Measurements from ENCODE around the gene DHCR24. TPM values are rescaled to one million over a fixed set of nuclear protein-coding genes. Genes with fewer than 3 reads are reported as not detected.

Gene DHCR24
- total RNA-seq (2014; rRNA removed; shearing (Covaris generic)), result 453 and 530 TPM in 2 replicates
- 124 and 128 TPM in 2 replicates for polyA plus RNA-seq (2016; fragmentation: Nextera tagmentation; extraction: Ambion mirVana)
- long read RNA-seq, full-length matches to known transcripts, result 4 of 21 reads
- long read RNA-seq, partial matches to known transcripts, result 0 of 21 reads
- long read RNA-seq, other reads (novel, unspliced or antisense), result 17 of 21 reads

DNA sequence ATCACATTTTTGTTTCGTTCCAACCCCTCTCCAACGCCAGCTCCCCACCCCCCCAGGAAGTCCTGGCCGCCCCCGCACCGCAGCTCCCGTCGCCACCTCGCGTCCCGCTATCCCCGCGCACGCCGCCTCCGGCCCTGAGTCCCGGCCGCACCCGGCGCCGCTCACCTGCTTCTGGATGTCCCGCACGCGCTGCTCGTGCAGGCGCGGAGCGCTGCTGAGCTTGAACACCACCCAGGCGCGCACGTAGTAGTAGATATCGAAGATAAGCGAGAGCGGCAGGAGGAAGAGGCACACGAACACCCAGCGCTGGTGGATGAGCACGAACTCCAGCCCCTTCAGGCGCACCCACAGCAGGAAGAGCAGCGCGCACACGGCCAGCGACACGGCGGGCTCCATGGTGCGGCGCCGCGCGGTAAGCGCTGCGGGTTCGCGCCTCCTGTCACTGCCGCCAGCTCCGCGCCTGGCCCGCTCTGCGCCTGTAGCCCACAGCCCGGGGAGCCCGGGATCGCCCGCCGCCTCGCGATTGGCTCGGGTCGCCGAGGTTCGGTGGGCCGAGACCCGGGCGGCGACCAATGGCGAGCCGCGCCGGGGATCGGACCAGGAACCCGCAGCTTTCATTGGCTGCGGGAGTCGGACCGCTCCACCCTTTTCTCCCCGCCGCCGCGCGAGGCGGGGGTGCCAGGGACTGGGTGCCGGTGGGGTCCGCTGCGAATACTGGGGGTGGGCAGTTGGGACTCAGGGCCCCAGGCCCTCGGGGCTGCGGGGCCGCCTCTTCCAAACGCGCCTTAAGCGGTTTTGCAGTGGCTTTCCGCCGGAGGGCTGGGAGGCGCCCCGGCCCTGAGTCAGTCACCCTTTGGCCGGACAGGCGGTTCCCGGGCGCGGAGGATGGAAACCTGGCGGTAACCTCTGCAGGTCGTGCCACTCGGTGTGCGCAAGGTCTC, at the start of gene DHCR24:
TSS of gene DHCR24 (minus strand) at position 472 of the 941 bp plus-strand sequence. CDS start at position 396, 76 bp downstream.
- peaks cover 45% of the 10 kb centered on the region for H3K36me3 Mint-ChIP-seq (ENCODE audit: low read depth)
- Histone ChIP-seq H3F3A (replicated peaks; ENCODE audit: low read depth) (no peaks in the 10 kb centered on the region; the same call in 1 of the 2 replicates), H3K27ac (ENCODE audit: low read depth) (peak within 1 kb of the TSS; percentile 94), H3K36me3 (ENCODE audit: insufficient read depth) (peaks cover 32% of the 10 kb centered on the region), H3K27me3 (ENCODE audit: insufficient read depth) (no peaks in the 10 kb centered on the region), H4K20me1 (replicated peaks; ENCODE audit: insufficient read depth) (peaks cover 44% of the 10 kb centered on the region), H2AFZ (peak within 1 kb of the TSS; percentile 57; the same call in 1 of the 2 replicates), H3K79me2 (replicated peaks; ENCODE audit: insufficient read depth) (peaks cover 50% of the 10 kb centered on the region), H3K4me2 (peak within 1 kb of the TSS; percentile 98), H3K4me1 (ENCODE audit: insufficient read depth) (peaks cover 41% of the 10 kb centered on the region), H3K9me2 (ENCODE audit: insufficient read depth) (no peaks in the 10 kb centered on the region), H3K4me3 (peak within 1 kb of the TSS; percentile 97)
- peak within 1 kb of the TSS; percentile 93 for H3K27ac Mint-ChIP-seq
- peaks cover 11% of the 10 kb centered on the region for H3K27me3 Mint-ChIP-seq (ENCODE audit: insufficient read depth, low read depth, poor library complexity)
- peaks cover 44% of the 10 kb centered on the region for H3K4me1 Mint-ChIP-seq
- ATAC-seq, result peak; percentile 92
- peak within 1 kb of the TSS; percentile 99 for H3K4me3 Mint-ChIP-seq
- H3K9me3 Mint-ChIP-seq, result no peaks in the 10 kb centered on the region
- peak; percentile 89 for DNase-seq (ENCODE audit: low spot score)
- TF ChIP-seq POLR2AphosphoS5 (IDR thresholded peaks at IDR 0.05; ENCODE audit: low read depth), result peak; percentile 98
- no peak for TF ChIP-seq JUNB (IDR thresholded peaks at IDR 0.05; ENCODE audit: unreplicated experiment)
- TF ChIP-seq ZNF331 (CRISPR knock-in tag; IDR thresholded peaks at IDR 0.05; ENCODE audit: low read depth), result no peak
- TF ChIP-seq EZH2phosphoT487 (IDR thresholded peaks at IDR 0.05; ENCODE audit: unreplicated experiment), result no peak
- no peak for TF ChIP-seq REST (IDR thresholded peaks at IDR 0.05; ENCODE audit: unreplicated experiment)
- no peak for TF ChIP-seq NANOG (IDR thresholded peaks at IDR 0.05; ENCODE audit: borderline replicate concordance)
- no peak for TF ChIP-seq STAT1 (IDR thresholded peaks at IDR 0.05; ENCODE audit: unreplicated experiment)
- no peak for TF ChIP-seq ZNF114 (CRISPR knock-in tag; IDR thresholded peaks at IDR 0.05)
- TF ChIP-seq, protein P1, sequence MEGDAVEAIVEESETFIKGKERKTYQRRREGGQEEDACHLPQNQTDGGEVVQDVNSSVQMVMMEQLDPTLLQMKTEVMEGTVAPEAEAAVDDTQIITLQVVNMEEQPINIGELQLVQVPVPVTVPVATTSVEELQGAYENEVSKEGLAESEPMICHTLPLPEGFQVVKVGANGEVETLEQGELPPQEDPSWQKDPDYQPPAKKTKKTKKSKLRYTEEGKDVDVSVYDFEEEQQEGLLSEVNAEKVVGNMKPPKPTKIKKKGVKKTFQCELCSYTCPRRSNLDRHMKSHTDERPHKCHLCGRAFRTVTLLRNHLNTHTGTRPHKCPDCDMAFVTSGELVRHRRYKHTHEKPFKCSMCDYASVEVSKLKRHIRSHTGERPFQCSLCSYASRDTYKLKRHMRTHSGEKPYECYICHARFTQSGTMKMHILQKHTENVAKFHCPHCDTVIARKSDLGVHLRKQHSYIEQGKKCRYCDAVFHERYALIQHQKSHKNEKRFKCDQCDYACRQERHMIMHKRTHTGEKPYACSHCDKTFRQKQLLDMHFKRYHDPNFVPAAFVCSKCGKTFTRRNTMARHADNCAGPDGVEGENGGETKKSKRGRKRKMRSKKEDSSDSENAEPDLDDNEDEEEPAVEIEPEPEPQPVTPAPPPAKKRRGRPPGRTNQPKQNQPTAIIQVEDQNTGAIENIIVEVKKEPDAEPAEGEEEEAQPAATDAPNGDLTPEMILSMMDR (conservative IDR thresholded peaks at IDR 0.05; ENCODE audit: low read depth in 2 of 2), result no peak
- 0 out of 2 replicates have a peak, but pooled peaks have one; percentile 16 for TF ChIP-seq CREB1 (CRISPR knock-in tag; IDR thresholded peaks at IDR 0.05; ENCODE audit: low read depth)
- no peak for TF ChIP-seq EZH2 (IDR thresholded peaks at IDR 0.05; ENCODE audit: low read depth, unreplicated experiment)
- no peak for TF ChIP-seq ETS1 (IDR thresholded peaks at IDR 0.05)
